Activated naive CD8-positive, alpha-beta T cell (primary cell): ENCODE data around the gene RET.

Experiments
- H3K27ac Mint-ChIP-seq: one replicate; pipeline ENCODE4 v1.8.0; 2021; ENCODE audit warnings: mixed read lengths
- H3K27me3 Mint-ChIP-seq: one replicate; pipeline ENCODE4 v1.8.0; 2021; ENCODE audit warnings: mixed read lengths
- H3K36me3 Mint-ChIP-seq: one replicate; pipeline ENCODE4 v1.8.0; 2021; ENCODE audit warnings: mixed read lengths
- H3K4me1 Mint-ChIP-seq: one replicate; pipeline ENCODE4 v1.8.0; 2021; ENCODE audit warnings: low read depth, mixed read lengths
- H3K4me3 Mint-ChIP-seq: one replicate; pipeline ENCODE4 v1.8.0; 2021; ENCODE audit warnings: mild to moderate bottlenecking, mixed read lengths
- H3K9me3 Mint-ChIP-seq: one replicate; pipeline ENCODE4 v1.8.0; 2021; ENCODE audit warnings: low read depth, mixed read lengths

Gene RET

GRCh38 chr10:43075612-43076003 lies 1.3 kb upstream of the RET start:
- no peak overlapping the region for H3K27ac Mint-ChIP-seq
- no peaks in the 10 kb centered on the region for H3K9me3 Mint-ChIP-seq
- H3K4me3 Mint-ChIP-seq: peak overlapping the region; percentile 46
- H3K27me3 Mint-ChIP-seq: peaks cover 7% of the 10 kb centered on the region
- H3K4me1 Mint-ChIP-seq: peaks cover 10% of the 10 kb centered on the region
- H3K36me3 Mint-ChIP-seq: no peaks in the 10 kb centered on the region

- Mint-ChIP-seq H3K4me1 (peaks cover 10% of the 10 kb centered on the region), H3K36me3 (no peaks in the 10 kb centered on the region), H3K4me3 (peak overlapping the region; percentile 46), H3K27me3 (peaks cover 10% of the 10 kb centered on the region), H3K9me3 (no peaks in the 10 kb centered on the region), H3K27ac (no peak overlapping the region)
These were observed 476 bp upstream of the RET start for GRCh38 chr10:43076311-43076875.

GRCh38 chr10:43077421-43078171 lies 727 bp downstream of the RET start:
- Mint-ChIP-seq H3K36me3 (no peaks in the 10 kb centered on the region), H3K27me3 (peaks cover 10% of the 10 kb centered on the region), H3K9me3 (no peaks in the 10 kb centered on the region), H3K4me3 (peak overlapping the region; percentile 74), H3K4me1 (peaks cover 10% of the 10 kb centered on the region), H3K27ac (no peak overlapping the region)

- H3K4me3 Mint-ChIP-seq: peak overlapping the region; percentile 49
- peaks cover 10% of the 10 kb centered on the region for H3K27me3 Mint-ChIP-seq
- no peaks in the 10 kb centered on the region for H3K9me3 Mint-ChIP-seq
- no peak overlapping the region for H3K27ac Mint-ChIP-seq
- H3K4me1 Mint-ChIP-seq: peaks cover 10% of the 10 kb centered on the region
- no peaks in the 10 kb centered on the region for H3K36me3 Mint-ChIP-seq
These were observed 1.5 kb downstream of the RET start for GRCh38 chr10:43078175-43078985.

- Mint-ChIP-seq H3K27ac (no peak overlapping the region), H3K4me3 (no peak overlapping the region), H3K4me1 (peaks cover 10% of the 10 kb centered on the region), H3K9me3 (no peaks in the 10 kb centered on the region), H3K27me3 (peaks cover 10% of the 10 kb centered on the region), H3K36me3 (no peaks in the 10 kb centered on the region)
These were observed 2.1 kb downstream of the RET start for GRCh38 chr10:43078986-43079273.

- Mint-ChIP-seq H3K4me1 (peaks cover 10% of the 10 kb centered on the region), H3K27me3 (peaks cover 10% of the 10 kb centered on the region), H3K27ac (no peak overlapping the region), H3K9me3 (no peaks in the 10 kb centered on the region), H3K4me3 (no peak overlapping the region), H3K36me3 (no peaks in the 10 kb centered on the region)
These were observed 3.0 kb downstream of the RET start for GRCh38 chr10:43079856-43080255.

GRCh38 chr10:43082087-43082486 lies 5.2 kb downstream of the RET start:
- peaks cover 6% of the 10 kb centered on the region for H3K4me1 Mint-ChIP-seq
- H3K36me3 Mint-ChIP-seq: no peaks in the 10 kb centered on the region
- H3K4me3 Mint-ChIP-seq: no peak overlapping the region
- H3K9me3 Mint-ChIP-seq: no peaks in the 10 kb centered on the region
- H3K27ac Mint-ChIP-seq: no peak overlapping the region
- H3K27me3 Mint-ChIP-seq: peaks cover 6% of the 10 kb centered on the region

- H3K9me3 Mint-ChIP-seq: no peaks in the 10 kb centered on the region
- no peak overlapping the region for H3K27ac Mint-ChIP-seq
- no peaks in the 10 kb centered on the region for H3K36me3 Mint-ChIP-seq
- peaks cover 6% of the 10 kb centered on the region for H3K27me3 Mint-ChIP-seq
- peaks cover 3% of the 10 kb centered on the region for H3K4me1 Mint-ChIP-seq
- no peak overlapping the region for H3K4me3 Mint-ChIP-seq
These were observed 5.9 kb downstream of the RET start for GRCh38 chr10:43082746-43083145.

- peaks cover 3% of the 10 kb centered on the region for H3K27me3 Mint-ChIP-seq
- H3K4me3 Mint-ChIP-seq: no peak overlapping the region
- no peaks in the 10 kb centered on the region for H3K9me3 Mint-ChIP-seq
- H3K36me3 Mint-ChIP-seq: no peaks in the 10 kb centered on the region
- H3K4me1 Mint-ChIP-seq: no peaks in the 10 kb centered on the region
- H3K27ac Mint-ChIP-seq: no peak overlapping the region
These were observed 6.9 kb downstream of the RET start for GRCh38 chr10:43083764-43084163.

GRCh38 chr10:43084812-43085211 lies 7.9 kb downstream of the RET start:
- peaks cover 4% of the 10 kb centered on the region for H3K27me3 Mint-ChIP-seq
- no peaks in the 10 kb centered on the region for H3K4me1 Mint-ChIP-seq
- no peak overlapping the region for H3K27ac Mint-ChIP-seq
- no peaks in the 10 kb centered on the region for H3K36me3 Mint-ChIP-seq
- no peaks in the 10 kb centered on the region for H3K9me3 Mint-ChIP-seq
- no peak overlapping the region for H3K4me3 Mint-ChIP-seq

- Mint-ChIP-seq H3K4me3 (no peak overlapping the region), H3K27ac (no peak overlapping the region), H3K27me3 (peaks cover 1% of the 10 kb centered on the region), H3K4me1 (no peaks in the 10 kb centered on the region), H3K9me3 (no peaks in the 10 kb centered on the region), H3K36me3 (no peaks in the 10 kb centered on the region)
These were observed 9.6 kb downstream of the RET start for GRCh38 chr10:43086321-43086942.

- peaks cover 1% of the 10 kb centered on the region for H3K27me3 Mint-ChIP-seq
These were observed 12.7 kb downstream of the RET start for GRCh38 chr10:43089519-43089918.

GRCh38 chr10:43090188-43090587 lies 13.3 kb downstream of the RET start:
- Mint-ChIP-seq H3K4me3 (no peak overlapping the region), H3K36me3 (no peaks in the 10 kb centered on the region), H3K27ac (no peak overlapping the region), H3K9me3 (no peaks in the 10 kb centered on the region), H3K27me3 (peaks cover 1% of the 10 kb centered on the region), H3K4me1 (no peaks in the 10 kb centered on the region)

More at GRCh38 chr10:43089519-43089918, 12.7 kb downstream of the RET start:
- Mint-ChIP-seq H3K4me1 (no peaks in the 10 kb centered on the region), H3K9me3 (no peaks in the 10 kb centered on the region), H3K36me3 (no peaks in the 10 kb centered on the region), H3K27ac (no peak overlapping the region), H3K4me3 (no peak overlapping the region)

- H3K9me3 Mint-ChIP-seq: no peaks in the 10 kb centered on the region
- H3K36me3 Mint-ChIP-seq: no peaks in the 10 kb centered on the region
- no peak overlapping the region for H3K27ac Mint-ChIP-seq
- peaks cover 1% of the 10 kb centered on the region for H3K27me3 Mint-ChIP-seq
- H3K4me1 Mint-ChIP-seq: no peaks in the 10 kb centered on the region
- no peak overlapping the region for H3K4me3 Mint-ChIP-seq
These were observed 13.8 kb downstream of the RET start for GRCh38 chr10:43090664-43091063.

- Mint-ChIP-seq H3K4me1 (no peaks in the 10 kb centered on the region), H3K9me3 (no peaks in the 10 kb centered on the region), H3K27ac (no peak overlapping the region), H3K4me3 (no peak overlapping the region), H3K27me3 (peaks cover 1% of the 10 kb centered on the region), H3K36me3 (no peaks in the 10 kb centered on the region)
These were observed 15.0 kb downstream of the RET start for GRCh38 chr10:43091846-43092245.
